ENCODE measurements around the gene C9orf50.

C9orf50 gene

GRCh38 chr9:129567329-129567728 is 53.6 kb downstream of the C9orf50 start:
- H3K4me3 ChIP-seq (ENCODE audit: low read depth, low read length), result no peak overlapping the region
- TF ChIP-seq CTCF (IDR thresholded peaks at IDR 0.05; ENCODE audit: low read depth, low read length) (no peak), POLR2A (IDR thresholded peaks at IDR 0.05; ENCODE audit: extremely low read depth, insufficient read length) (no peak), MAX (IDR thresholded peaks at IDR 0.05; ENCODE audit: low read depth, low read length) (no peak), MYC (IDR thresholded peaks at IDR 0.05; ENCODE audit: low read depth, low read length) (no peak)
- no peak for DNase-seq (ENCODE audit: low read depth)

GRCh38 chr9:129566563-129567266 is 54.2 kb downstream of the C9orf50 start:
- DNase-seq (ENCODE audit: low read depth), result no peak
- TF ChIP-seq CTCF (IDR thresholded peaks at IDR 0.05; ENCODE audit: low read depth, low read length), result no peak
- TF ChIP-seq MYC (IDR thresholded peaks at IDR 0.05; ENCODE audit: low read depth, low read length), result no peak
- TF ChIP-seq MAX (IDR thresholded peaks at IDR 0.05; ENCODE audit: low read depth, low read length), result no peak
- TF ChIP-seq POLR2A (IDR thresholded peaks at IDR 0.05; ENCODE audit: extremely low read depth, insufficient read length), result no peak
- no peak overlapping the region for H3K4me3 ChIP-seq (ENCODE audit: low read depth, low read length)

- no peak for DNase-seq (ENCODE audit: low read depth)
- no peak overlapping the region for H3K4me3 ChIP-seq (ENCODE audit: low read depth, low read length)
- no peak for TF ChIP-seq MYC (IDR thresholded peaks at IDR 0.05; ENCODE audit: low read depth, low read length)
- TF ChIP-seq POLR2A (IDR thresholded peaks at IDR 0.05; ENCODE audit: extremely low read depth, insufficient read length), result no peak
- no peak for TF ChIP-seq CTCF (IDR thresholded peaks at IDR 0.05; ENCODE audit: low read depth, low read length)
- no peak for TF ChIP-seq MAX (IDR thresholded peaks at IDR 0.05; ENCODE audit: low read depth, low read length)
Measured at GRCh38 chr9:129562917-129563316, 58.0 kb downstream of the C9orf50 start.

GRCh38 chr9:129562514-129562913 is 58.4 kb downstream of the C9orf50 start:
- DNase-seq (ENCODE audit: low read depth), result no peak
- TF ChIP-seq MAX (IDR thresholded peaks at IDR 0.05; ENCODE audit: low read depth, low read length) (no peak), MYC (IDR thresholded peaks at IDR 0.05; ENCODE audit: low read depth, low read length) (no peak), CTCF (IDR thresholded peaks at IDR 0.05; ENCODE audit: low read depth, low read length) (no peak), POLR2A (IDR thresholded peaks at IDR 0.05; ENCODE audit: extremely low read depth, insufficient read length) (no peak)
- H3K4me3 ChIP-seq (ENCODE audit: low read depth, low read length), result no peak overlapping the region

All from NB4 (cell line).